ENCODE results near the gene MELTF.

DNA sequence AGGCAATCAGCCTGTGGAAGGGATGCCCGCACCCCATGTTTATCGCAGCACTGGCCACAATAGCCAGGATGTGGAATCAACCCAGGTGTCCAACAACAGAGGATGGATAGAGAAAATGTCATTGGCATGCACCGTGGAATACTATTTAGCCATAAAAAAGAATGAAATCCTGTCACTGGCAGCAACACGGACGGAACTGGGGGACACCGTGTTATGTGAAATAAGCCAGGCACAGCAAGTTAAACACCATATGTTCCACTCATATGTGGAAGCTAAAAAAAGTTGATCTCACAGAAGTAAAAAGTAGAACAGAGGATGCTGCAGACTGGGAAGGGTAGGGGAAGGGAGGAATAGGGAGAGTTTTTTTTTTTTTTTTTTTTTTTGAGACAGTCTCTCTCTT, 15.6 kb downstream of the MELTF start:
- no peak for TF ChIP-seq CTCF (conservative IDR thresholded peaks at IDR 0.05)
- no peak for TF ChIP-seq ZFX (IDR thresholded peaks at IDR 0.05)
